ENCODE results near the gene CC2D1A. TPM values are rescaled to one million over a fixed set of nuclear protein-coding genes. Genes with fewer than 3 reads are reported as not detected.

Gene CC2D1A
- total RNA-seq, 2 experiments from 2014 or later, result 25.8 to 31.0 TPM

GRCh38 chr19:13978351-13979243 is 72.6 kb downstream of the CC2D1A start:
- ChIA-PET POLR2A (interaction anchor here (1.5 to 1.6 kb wide), 2 partner anchors 28 to 53 kb away, joined by 4 to 5 read pairs; partner anchors contain the start of genes IL27RA and RFX1), CTCF (interaction anchor here (1.2 kb wide), 1 partner anchor 80 kb away, joined by 4 read pairs; no protein-coding TSS in a partner anchor)
- Mint-ChIP-seq H3K27me3 (no peaks in the 10 kb centered on the region), H3K4me1 (ENCODE audit: low read depth) (peaks cover 12% of the 10 kb centered on the region), H3K36me3 (peaks cover 8% of the 10 kb centered on the region), H3K4me3 (no peak overlapping the region), H3K27ac (no peak overlapping the region), H3K9me3 (no peaks in the 10 kb centered on the region)
- intact Hi-C loops (cut with micrococcal nuclease), result no loop called here
- DNase-seq, result peak; percentile 29

DNA sequence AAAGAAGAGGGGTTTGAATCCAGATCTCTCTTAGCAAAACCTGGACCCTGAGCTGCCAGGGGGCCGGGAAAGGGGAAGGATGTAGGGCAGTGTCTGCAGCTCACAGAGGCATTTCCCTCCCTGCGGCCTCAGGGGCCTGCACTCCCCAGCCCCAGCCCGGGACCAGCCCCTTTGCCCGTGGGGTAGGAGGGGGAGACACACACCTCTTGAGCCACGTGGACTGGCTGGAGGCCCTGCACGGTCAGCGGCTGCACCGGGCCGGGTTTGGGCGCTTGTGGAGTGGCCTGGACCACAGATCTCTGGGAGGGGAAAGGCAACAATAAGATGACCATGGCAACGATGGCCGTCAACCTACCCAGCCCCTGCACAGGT is 73.2 kb downstream of the CC2D1A start:
- intact Hi-C loops (cut with micrococcal nuclease), result no loop called here
- DNase-seq, result no peak
- CTCF ChIA-PET, result interaction anchor here (1.2 kb wide), 1 partner anchor 80 kb away, joined by 4 read pairs; no protein-coding TSS in a partner anchor
- POLR2A ChIA-PET, result no interaction called here
- no peak overlapping the region for H3K27ac Mint-ChIP-seq
- H3K4me3 Mint-ChIP-seq, result no peak overlapping the region
- no peaks in the 10 kb centered on the region for H3K9me3 Mint-ChIP-seq
- H3K36me3 Mint-ChIP-seq, result peaks cover 8% of the 10 kb centered on the region
- no peaks in the 10 kb centered on the region for H3K27me3 Mint-ChIP-seq
- H3K4me1 Mint-ChIP-seq (ENCODE audit: low read depth), result peaks cover 11% of the 10 kb centered on the region

GRCh38 chr19:13979686-13980085 is 73.7 kb downstream of the CC2D1A start:
- H3K36me3 Mint-ChIP-seq, result peaks cover 6% of the 10 kb centered on the region
- no peak overlapping the region for H3K4me3 Mint-ChIP-seq
- ChIA-PET CTCF (interaction anchor here (1.2 kb wide), 1 partner anchor 79 kb away, joined by 4 read pairs; no protein-coding TSS in a partner anchor), POLR2A (no interaction called here)
- no peaks in the 10 kb centered on the region for H3K9me3 Mint-ChIP-seq
- no peak for DNase-seq
- no peak overlapping the region for H3K27ac Mint-ChIP-seq
- intact Hi-C loops (cut with micrococcal nuclease), result loop anchor here (10.0 kb wide), 1 partner anchor 95 kb away; no protein-coding TSS in a partner anchor
- no peaks in the 10 kb centered on the region for H3K27me3 Mint-ChIP-seq
- H3K4me1 Mint-ChIP-seq (ENCODE audit: low read depth), result peaks cover 11% of the 10 kb centered on the region

DNA sequence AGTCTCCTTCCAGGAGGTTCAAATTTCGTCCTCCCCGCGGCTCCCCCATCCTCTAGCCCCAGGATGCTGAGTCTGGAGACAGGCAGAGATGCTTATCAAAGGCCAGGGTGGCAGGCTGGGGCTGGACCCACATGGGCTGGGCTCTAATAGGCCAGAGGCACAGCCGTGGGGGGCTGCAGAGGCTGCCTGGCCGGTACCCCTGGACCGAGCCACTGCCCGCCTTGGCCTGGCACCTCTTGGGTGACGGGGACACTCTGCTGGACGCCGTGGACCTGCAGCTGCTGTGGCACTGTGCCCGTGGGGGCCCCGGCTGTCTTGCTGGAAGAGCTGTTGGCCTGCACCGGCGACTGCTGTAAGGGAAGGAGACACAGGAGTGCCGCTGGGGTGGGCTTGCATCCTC is 74.3 kb downstream of the CC2D1A start:
- Mint-ChIP-seq H3K27ac (no peak overlapping the region), H3K27me3 (no peaks in the 10 kb centered on the region), H3K9me3 (no peaks in the 10 kb centered on the region), H3K36me3 (peaks cover 6% of the 10 kb centered on the region), H3K4me3 (no peak overlapping the region), H3K4me1 (ENCODE audit: low read depth) (peaks cover 16% of the 10 kb centered on the region)
- intact Hi-C loops (cut with micrococcal nuclease), result loop anchor here (10.0 kb wide), 1 partner anchor 96 kb away; no protein-coding TSS in a partner anchor
- ChIA-PET CTCF (interaction anchor here (1.1 kb wide), 1 partner anchor 68 kb away, joined by 3 read pairs; no protein-coding TSS in a partner anchor), POLR2A (no interaction called here)
- no peak for DNase-seq

Small RNA genes within 50 kb of the gene (microRNA-seq; reads per million reads assigned to microRNA genes)
- 429 reads per million, percentile 81 among the genes with 10 or more reads in this experiment for gene MIR181C (ENCODE audit: borderline microRNAs expressed, borderline number of aligned reads, borderline replicate concordance)
- 331 reads per million, percentile 77 among the genes with 10 or more reads in this experiment for gene MIR181D (ENCODE audit: borderline microRNAs expressed, borderline number of aligned reads, borderline replicate concordance)

Other genes starting within 250 kb of the CC2D1A start
- gene MRI1, start 141.7 kb upstream of the CC2D1A start, total RNA-seq, result 10 to 100 TPM; 17.7 to 19.3 TPM
- gene C19orf53, start 131.7 kb upstream of the CC2D1A start, total RNA-seq, result 100 to 1,000 TPM; 124 to 142 TPM
- 10 to 100 TPM in 1 of 2 experiments, 1 to 10 TPM in 1; 9.2 to 10.2 TPM for gene ZSWIM4, start 110.8 kb upstream of the CC2D1A start, total RNA-seq
- 1 to 10 TPM; 1.1 to 2.7 TPM for gene NANOS3, start 29.1 kb upstream of the CC2D1A start, total RNA-seq
- 1 to 10 TPM; 7.7 to 9.0 TPM for gene BRME1, start 84 bp upstream of the CC2D1A start, total RNA-seq
- under 1 TPM; 0.34 to 0.50 TPM for gene PODNL1, start 32.2 kb downstream of the CC2D1A start, total RNA-seq
- 10 to 100 TPM; 67.0 to 72.0 TPM for gene DCAF15, start 46.3 kb downstream of the CC2D1A start, total RNA-seq
- 10 to 100 TPM; 14.4 to 15.2 TPM for gene RFX1, start 100.1 kb downstream of the CC2D1A start, total RNA-seq
- gene RLN3, start 121.9 kb downstream of the CC2D1A start, total RNA-seq, result not detected
- gene IL27RA, start 125.6 kb downstream of the CC2D1A start, total RNA-seq, result 10 to 100 TPM; 61.9 to 62.0 TPM
- gene PALM3, start 155.9 kb downstream of the CC2D1A start, total RNA-seq, result not detected
- gene MISP3, start 166.6 kb downstream of the CC2D1A start, total RNA-seq, result 1 to 10 TPM; 2.4 to 2.5 TPM
- not detected for gene C19orf67, start 179.6 kb downstream of the CC2D1A start, total RNA-seq
- gene SAMD1, start 184.6 kb downstream of the CC2D1A start, total RNA-seq, result 10 to 100 TPM; 74.5 to 77.6 TPM
- 10 to 100 TPM; 64.3 to 65.6 TPM for gene PRKACA, start 211.6 kb downstream of the CC2D1A start, total RNA-seq
- 10 to 100 TPM; 67.7 to 70.8 TPM for gene ASF1B, start 230.4 kb downstream of the CC2D1A start, total RNA-seq

Data from activated CD4-positive, alpha-beta memory T cell treated with anti-CD3 and anti-CD28 coated beads for 36 hours (primary cell).